ENCODE measurements around the gene DCN.

DNA sequence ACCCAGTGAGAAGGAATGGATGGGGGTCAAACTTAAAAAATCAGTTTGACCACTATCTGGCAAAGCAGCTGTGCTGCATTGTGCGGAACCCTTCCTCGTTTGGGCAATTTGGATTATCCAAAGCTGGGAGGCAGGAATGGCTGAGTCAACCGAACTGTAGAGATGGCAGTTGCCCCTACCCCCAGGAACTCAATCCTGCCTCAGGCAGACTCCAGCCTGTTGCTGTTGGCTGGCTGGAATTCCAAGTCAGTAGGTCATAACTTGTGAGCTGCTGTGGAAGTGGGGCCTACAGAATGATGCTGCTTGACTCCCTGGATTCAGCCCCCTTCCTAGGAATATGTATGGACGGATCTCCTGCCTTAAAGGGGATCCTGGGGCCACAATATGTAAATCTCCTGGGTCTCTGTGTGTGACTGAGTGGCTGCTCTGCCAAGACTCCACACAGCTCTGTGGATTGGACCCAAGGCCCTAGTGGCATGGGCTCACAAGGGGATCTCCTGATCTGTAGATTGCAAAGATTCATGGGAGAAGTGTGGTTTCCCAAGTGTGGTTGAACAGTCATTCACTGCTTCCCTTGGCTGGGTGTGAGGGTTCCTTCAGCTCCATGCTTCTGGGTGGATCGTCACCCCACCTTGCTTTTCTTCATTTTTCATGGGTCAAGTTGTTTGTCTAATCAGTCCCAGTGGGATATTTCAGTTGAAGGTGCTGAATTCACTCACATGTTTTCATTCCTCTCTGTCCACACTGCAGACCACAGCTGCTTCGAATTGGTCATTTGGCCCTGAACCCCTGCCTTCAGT is 90.5 kb downstream of the DCN start:
- TF ChIP-seq, protein P1, sequence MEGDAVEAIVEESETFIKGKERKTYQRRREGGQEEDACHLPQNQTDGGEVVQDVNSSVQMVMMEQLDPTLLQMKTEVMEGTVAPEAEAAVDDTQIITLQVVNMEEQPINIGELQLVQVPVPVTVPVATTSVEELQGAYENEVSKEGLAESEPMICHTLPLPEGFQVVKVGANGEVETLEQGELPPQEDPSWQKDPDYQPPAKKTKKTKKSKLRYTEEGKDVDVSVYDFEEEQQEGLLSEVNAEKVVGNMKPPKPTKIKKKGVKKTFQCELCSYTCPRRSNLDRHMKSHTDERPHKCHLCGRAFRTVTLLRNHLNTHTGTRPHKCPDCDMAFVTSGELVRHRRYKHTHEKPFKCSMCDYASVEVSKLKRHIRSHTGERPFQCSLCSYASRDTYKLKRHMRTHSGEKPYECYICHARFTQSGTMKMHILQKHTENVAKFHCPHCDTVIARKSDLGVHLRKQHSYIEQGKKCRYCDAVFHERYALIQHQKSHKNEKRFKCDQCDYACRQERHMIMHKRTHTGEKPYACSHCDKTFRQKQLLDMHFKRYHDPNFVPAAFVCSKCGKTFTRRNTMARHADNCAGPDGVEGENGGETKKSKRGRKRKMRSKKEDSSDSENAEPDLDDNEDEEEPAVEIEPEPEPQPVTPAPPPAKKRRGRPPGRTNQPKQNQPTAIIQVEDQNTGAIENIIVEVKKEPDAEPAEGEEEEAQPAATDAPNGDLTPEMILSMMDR (IDR thresholded peaks at IDR 0.05) = no peak
- TF ChIP-seq EZH2 (IDR thresholded peaks at IDR 0.05) = no peak

Data from neural progenitor cell (in vitro differentiated cells).